Activated T-cell treated with anti-CD3 and anti-CD28 coated beads, Interleukin-2, amount 50 U/mL, for 4 hours (primary cell): Measurements from ENCODE around the gene ILRUN. TPM values are rescaled to one million over a fixed set of nuclear protein-coding genes. Genes with fewer than 3 reads are reported as not detected.
"Not testable (repeated sequence)": the region's sequence is repeated elsewhere in the genome, so short reads cannot be mapped to it uniquely, and the experiment has no call there.

ENCODE experiments used
- ATAC-seq, 2 donors: fragments of 200-7000 bp; cut with Tn5 transposase; one replicate each; pipeline ENCODE4 v1.10.0; 2021
- DNase-seq: peaks from one replicate; pipeline ENCODE4 v3.0.0-alpha.2; 2020
- H3K27me3 Mint-ChIP-seq: one replicate; pipeline ENCODE4 v1.8.0; 2021; ENCODE audit warnings: low read depth, mixed read lengths
- H3K36me3 Mint-ChIP-seq: one replicate; pipeline ENCODE4 v1.8.0; 2022; ENCODE audit warnings: mixed read lengths; ENCODE audit not compliant: insufficient read depth
- H3K4me1 Mint-ChIP-seq: one replicate; pipeline ENCODE4 v1.8.0; 2021; ENCODE audit warnings: low read depth, mixed read lengths
- H3K4me3 Mint-ChIP-seq: one replicate; pipeline ENCODE4 v1.8.0; 2021; ENCODE audit warnings: mild to moderate bottlenecking, moderate library complexity, mixed read lengths
- H3K9me3 Mint-ChIP-seq: one replicate; pipeline ENCODE4 v1.8.0; 2021; ENCODE audit warnings: mixed read lengths
- total RNA-seq, 3 donors: library from RNA; stranded (reverse); gene quantifications; one replicate each; pipeline ENCODE4 v1.2.1, GENCODE V29; 2021

The ILRUN gene
- total RNA-seq, result 10 to 100 TPM; 47.0 to 57.6 (median 53.4) TPM

DNA sequence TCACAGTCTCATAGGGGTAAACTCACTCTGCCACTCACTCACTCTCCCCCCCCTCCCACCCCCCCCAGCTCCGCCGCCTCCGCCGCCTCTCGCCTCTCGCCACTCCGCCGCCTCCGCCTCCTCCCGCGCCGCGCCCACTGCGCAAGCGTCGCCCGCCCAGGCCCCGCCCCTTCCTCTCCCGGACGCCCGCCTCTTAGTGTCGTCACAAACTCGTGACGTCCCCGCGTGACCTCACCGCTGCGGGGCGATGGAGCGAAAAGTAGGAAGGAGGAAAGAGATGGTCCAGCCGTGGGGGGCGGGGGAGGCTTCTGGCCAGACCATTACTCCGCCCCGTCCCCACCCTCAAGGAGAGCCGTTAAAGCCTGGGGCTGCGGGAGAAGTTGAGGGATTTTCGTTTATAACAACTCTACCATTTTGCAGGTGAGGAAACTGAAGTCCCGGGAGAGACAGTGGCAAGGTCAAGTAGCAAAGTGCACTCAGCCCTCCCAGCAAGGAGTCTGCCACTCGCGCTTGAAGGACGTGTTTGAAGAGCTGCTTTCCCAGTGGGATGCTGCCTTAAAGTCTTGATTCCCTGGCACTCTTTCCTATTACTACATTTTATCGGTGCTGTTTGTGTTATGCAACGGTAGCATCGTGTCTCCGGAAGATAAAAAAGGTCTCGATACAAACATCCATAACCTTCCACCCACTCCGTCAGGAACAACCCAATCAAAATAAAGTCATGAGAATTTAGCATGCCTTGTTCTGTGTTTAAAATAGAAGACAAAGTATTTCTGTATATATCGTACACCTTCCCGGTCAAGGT lies at the start of gene ILRUN:
ILRUN (minus strand) TSS at position 29 of the 805 bp plus-strand sequence. CDS start 164 bp downstream, outside the sequence.
- DNase-seq, result peak; percentile 97
- ATAC-seq, result peak; percentile 87

DNA sequence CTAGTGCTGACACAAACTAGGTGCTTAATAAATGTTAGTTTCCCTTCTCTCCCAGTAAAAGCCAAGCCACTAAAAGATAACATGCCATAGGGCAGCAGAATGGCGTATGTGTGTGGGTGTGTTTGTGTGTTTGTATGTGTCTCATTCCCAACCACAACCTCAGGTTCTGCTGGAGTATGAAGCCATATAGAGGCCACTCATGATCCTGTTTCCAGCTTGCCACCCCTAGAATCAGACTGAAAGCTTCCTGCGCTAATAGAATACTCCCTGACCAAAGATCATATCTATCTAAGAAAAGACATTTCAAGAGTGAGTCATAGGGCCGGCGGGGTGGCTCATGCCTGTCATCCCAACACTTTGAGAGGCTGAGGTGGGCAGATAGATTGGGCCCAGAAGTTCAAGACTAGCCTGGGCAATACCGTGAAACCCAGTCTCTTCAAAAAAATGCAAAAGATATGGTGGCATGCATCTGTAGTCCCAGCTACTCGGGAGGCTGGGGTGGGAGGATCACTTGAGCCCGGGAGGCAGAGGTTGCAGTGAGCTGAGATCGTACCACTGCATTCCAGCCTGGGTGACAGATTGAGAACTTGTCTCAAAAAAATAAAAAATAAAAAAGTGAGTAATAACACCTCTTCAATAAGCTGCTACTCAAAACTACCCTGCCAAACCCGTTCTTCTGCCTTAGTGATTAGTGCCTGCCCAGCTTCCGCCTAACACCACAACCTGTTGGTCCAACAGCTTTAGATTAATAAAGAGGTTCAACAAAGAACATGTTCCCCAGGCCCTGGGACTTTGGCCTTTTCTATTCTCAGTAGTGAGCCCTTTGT lies 48.9 kb upstream of the ILRUN start:
- no peak for DNase-seq
- no peaks in the 10 kb centered on the region for H3K9me3 Mint-ChIP-seq
- H3K4me1 Mint-ChIP-seq, result no peaks in the 10 kb centered on the region
- H3K27me3 Mint-ChIP-seq, result no peaks in the 10 kb centered on the region
- H3K4me3 Mint-ChIP-seq, result no peak overlapping the region
- no peaks in the 10 kb centered on the region for H3K36me3 Mint-ChIP-seq
- ATAC-seq, result peak in 1 of 2 donors; percentile 65

More for the DNA sequence above, at the start of gene ILRUN:
- H3K4me3 Mint-ChIP-seq, result peak within 1 kb of the TSS; percentile 98
- peaks cover 47% of the 10 kb centered on the region for H3K4me1 Mint-ChIP-seq
- no peaks in the 10 kb centered on the region for H3K9me3 Mint-ChIP-seq
- H3K27me3 Mint-ChIP-seq, result no peaks in the 10 kb centered on the region
- no peaks in the 10 kb centered on the region for H3K36me3 Mint-ChIP-seq

DNA sequence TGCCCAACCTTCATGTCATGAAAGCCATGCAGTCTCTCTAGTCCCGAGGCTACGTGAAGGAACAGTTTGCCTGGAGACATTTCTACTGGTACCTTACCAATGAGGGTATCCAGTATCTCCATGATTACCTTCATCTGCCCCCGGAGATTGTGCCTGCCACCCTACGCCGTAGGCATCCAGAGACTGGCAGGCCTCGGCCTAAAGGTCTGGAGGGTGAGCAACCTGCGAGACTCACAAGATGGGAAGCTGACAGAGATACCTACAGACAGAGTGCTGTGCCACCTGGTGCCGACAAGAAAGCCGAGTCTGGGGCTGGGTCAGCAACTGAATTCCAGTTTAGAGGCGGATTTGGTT lies 47.7 kb upstream of the ILRUN start:
- H3K27me3 Mint-ChIP-seq, H3K4me3 Mint-ChIP-seq, H3K36me3 Mint-ChIP-seq, ATAC-seq, DNase-seq, H3K4me1 Mint-ChIP-seq, H3K9me3 Mint-ChIP-seq: not testable (repeated sequence)

DNA sequence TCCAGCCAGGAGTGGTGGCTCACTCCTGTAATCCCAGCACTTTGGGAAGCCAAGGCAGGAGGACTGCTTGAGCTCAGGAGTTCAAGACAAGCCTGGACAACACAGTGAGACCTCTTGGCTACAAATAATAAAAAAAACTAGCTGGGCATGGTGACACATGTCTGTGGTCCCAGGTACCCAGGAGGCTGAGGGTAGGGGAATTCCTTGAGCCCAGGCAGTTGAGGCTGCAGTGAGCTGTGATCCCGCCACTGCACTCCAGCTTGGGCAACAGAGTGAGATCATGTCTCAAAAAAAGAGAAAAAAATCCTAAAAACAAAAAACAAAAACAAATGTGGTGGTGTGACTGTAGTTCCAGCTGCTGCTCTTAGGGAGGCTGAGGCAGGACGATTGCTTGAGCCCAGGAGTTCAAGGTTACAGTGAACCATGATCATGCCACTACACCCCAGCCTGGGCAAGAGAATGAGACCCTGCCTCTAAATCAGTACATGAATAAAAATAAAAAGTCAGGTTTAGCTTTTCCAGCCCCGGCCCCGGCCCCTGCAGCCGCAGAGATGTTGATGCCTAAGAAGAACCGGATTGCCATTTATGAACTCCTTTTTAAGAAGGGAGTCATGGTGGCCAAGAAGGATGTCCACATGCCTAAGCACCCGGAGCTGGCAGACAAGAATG lies 47.2 kb upstream of the ILRUN start:
- Mint-ChIP-seq H3K27me3 (no peaks in the 10 kb centered on the region), H3K4me1 (no peaks in the 10 kb centered on the region), H3K4me3 (no peak overlapping the region), H3K9me3 (no peaks in the 10 kb centered on the region), H3K36me3 (no peaks in the 10 kb centered on the region)
- DNase-seq (no peak), ATAC-seq (no peak)

DNA sequence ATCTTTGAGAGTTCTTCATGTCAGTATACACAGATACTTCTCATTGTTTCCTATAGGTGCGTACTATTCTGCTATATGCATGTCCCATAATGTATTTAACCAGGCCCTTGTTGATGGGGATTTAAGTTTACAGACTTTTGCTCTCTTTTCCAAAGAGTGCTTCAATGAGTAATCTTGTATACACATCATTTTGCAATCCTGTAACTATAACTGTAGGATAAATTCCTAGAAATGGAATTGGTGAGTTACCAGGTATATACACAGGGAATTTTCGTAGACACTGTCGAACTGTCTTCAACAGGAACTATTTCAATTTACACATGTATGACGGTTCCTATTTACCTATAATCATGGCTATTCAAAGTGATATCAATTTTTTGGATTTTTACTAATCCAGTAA lies 45.5 kb upstream of the ILRUN start:
- Mint-ChIP-seq H3K9me3 (no peaks in the 10 kb centered on the region), H3K4me1 (no peaks in the 10 kb centered on the region), H3K36me3 (no peaks in the 10 kb centered on the region), H3K27me3 (no peaks in the 10 kb centered on the region), H3K4me3 (no peak overlapping the region)
- ATAC-seq (no peak), DNase-seq (no peak)

DNA sequence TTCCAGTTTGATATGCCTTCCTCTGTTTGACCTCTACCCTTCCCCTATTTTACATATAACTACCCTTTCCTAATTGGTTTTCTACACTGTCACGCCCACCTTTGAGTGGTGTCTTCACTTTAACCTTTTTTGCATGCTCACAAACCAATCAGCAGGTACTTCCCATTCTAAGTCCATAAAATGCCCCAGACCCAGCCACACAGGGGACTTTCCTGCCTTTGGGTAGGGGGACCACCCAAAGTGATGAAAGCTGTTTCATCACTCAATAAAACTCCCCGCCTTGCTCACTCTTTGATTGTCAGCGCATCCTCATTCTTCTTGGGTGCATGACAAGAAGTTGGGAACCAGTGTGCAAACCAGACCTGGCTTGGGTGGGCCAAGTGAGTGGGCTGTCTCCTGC lies 40.3 kb upstream of the ILRUN start:
- no peaks in the 10 kb centered on the region for H3K4me1 Mint-ChIP-seq
- no peaks in the 10 kb centered on the region for H3K27me3 Mint-ChIP-seq
- H3K36me3 Mint-ChIP-seq, result no peaks in the 10 kb centered on the region
- no peak overlapping the region for H3K4me3 Mint-ChIP-seq
- no peak for ATAC-seq
- H3K9me3 Mint-ChIP-seq, result no peaks in the 10 kb centered on the region
- DNase-seq, result no peak

DNA sequence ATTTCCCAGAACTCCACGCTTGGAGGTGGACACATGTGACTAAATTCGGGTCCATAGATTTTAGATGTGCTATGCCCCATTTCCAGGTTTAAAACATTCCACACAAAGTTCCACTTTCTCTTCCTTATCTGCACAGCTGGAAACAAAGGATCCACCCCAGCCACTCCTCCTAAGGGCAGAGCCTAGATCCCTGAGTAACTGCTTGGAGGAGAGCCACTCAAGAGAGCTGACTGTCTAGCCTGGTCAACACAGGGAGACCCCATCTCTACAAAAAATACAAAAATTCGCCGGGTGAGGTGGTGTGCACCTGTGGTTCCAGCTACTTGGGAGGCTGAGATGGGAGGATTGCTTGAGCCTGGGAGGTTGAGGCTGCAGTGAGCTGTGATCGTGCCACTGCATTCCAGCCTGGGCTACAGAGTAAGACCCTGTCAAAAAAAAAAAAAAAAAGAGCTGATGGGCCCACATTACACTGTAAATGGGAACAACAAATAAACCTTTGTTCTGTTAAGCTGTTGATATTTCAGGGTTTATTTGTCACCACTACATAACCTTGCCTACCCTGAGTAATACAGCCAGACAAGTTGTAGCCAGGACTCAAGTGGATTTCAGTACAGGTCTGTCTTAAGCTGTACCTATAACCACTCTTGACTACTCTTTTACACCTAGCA lies 35.0 kb upstream of the ILRUN start:
- no peaks in the 10 kb centered on the region for H3K9me3 Mint-ChIP-seq
- H3K36me3 Mint-ChIP-seq, result no peaks in the 10 kb centered on the region
- ATAC-seq, result no peak
- no peak for DNase-seq
- no peaks in the 10 kb centered on the region for H3K27me3 Mint-ChIP-seq
- no peak overlapping the region for H3K4me3 Mint-ChIP-seq
- no peaks in the 10 kb centered on the region for H3K4me1 Mint-ChIP-seq

DNA sequence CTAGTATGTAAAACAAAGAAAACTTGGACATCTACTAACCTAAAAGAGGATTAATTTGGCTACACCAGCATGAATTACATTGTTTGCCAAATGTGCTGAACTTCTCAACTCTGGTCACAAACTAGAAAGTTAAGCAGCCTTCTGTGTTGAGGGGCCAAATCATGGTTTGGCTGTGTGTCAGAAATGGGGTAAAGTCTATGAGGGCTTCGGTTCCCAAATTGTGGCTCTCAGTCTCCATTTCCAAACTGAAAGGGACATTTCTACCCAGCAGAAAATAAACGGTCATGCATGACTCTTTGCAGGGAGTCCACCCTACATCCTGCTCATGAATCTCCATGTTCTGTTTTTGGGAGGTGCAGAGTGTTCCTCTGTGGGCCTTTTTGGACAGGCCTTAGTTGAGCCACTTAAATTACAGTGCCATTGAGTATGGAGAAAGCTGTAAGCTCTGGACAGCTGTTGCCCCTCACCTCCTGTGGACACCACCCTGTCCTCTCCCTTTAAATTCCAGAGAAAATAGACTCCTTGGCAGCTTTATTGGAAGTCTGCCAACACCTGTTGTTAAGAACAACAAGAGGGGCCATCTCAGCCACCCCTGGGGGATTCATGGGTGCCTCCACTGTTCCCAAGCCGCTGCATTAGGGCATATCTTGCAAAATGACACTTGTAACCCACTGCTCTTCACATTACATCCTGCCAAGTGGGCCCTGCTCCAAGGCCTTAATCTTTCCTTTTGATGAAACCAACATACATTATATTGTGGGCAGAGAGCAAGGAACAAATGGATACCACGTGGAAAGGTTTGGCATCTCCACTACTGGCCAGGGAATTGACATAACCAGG lies 33.3 kb upstream of the ILRUN start:
- DNase-seq (no peak), ATAC-seq (no peak)
- Mint-ChIP-seq H3K27me3 (no peaks in the 10 kb centered on the region), H3K36me3 (peaks cover 2% of the 10 kb centered on the region), H3K4me1 (no peaks in the 10 kb centered on the region), H3K9me3 (peaks cover 4% of the 10 kb centered on the region), H3K4me3 (no peak overlapping the region)

DNA sequence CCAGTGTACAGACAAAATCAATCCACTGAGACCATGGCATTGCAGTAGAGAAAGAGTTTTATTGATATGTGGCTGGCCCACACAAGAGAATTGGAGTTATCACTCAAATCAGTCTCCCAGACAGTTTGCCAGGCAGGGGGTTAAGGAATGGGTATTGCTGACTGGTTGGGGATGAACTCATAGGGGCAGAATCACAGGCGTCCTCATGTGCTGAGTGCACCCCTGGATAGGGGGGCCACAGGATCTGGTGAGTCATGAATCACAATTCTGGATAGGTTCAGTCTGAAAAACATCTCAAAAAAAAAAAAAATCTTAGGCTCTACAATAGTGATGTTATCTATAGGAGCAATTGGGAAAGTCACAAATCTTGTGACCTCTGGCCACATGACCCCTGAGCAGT lies 29.5 kb upstream of the ILRUN start:
- H3K9me3 Mint-ChIP-seq, result peaks cover 4% of the 10 kb centered on the region
- ATAC-seq, result no peak
- peaks cover 2% of the 10 kb centered on the region for H3K36me3 Mint-ChIP-seq
- no peaks in the 10 kb centered on the region for H3K27me3 Mint-ChIP-seq
- no peak for DNase-seq
- no peaks in the 10 kb centered on the region for H3K4me1 Mint-ChIP-seq
- H3K4me3 Mint-ChIP-seq, result no peak overlapping the region

DNA sequence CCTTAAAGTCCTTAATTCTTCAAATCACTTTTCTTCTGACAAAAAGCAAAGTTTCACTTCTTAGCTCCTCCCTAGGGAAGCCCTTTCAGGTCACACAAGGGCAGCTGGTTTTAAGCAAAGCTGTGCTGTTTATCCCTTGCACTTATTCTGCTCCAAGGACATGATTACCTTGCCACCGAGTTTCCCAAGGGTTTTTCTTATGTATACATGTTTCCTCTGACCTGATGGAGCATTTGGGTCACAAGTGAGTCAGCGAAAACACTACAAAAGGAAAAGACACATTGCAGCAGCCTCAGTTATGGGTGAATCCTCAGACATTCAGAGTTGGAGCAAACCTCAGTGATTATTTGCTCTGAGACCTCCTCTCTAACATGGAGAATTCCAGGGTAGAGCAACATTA lies 26.6 kb upstream of the ILRUN start:
- no peaks in the 10 kb centered on the region for H3K27me3 Mint-ChIP-seq
- peaks cover 4% of the 10 kb centered on the region for H3K9me3 Mint-ChIP-seq
- DNase-seq (no peak), ATAC-seq (no peak)
- H3K4me1 Mint-ChIP-seq, result no peaks in the 10 kb centered on the region
- H3K36me3 Mint-ChIP-seq, result peaks cover 2% of the 10 kb centered on the region
- no peak overlapping the region for H3K4me3 Mint-ChIP-seq

DNA sequence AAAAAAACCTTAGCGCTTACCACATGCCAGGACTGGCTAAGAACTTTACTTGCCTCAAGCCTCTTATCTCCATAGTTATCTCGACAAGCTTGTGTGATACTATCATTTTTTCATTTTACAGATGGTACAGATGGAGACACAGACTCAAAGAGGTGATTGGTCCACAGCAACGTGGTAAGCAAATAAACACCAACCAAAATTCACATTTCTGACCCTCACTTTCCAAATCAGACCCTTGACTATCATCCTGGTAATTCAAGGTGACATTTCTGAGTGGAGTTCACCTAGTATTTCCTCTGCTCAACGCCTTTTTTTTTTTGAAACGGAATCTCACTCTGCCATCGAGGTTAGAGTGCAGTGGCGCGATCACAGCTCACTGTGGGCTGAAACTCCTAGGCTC lies 25.9 kb upstream of the ILRUN start:
- H3K9me3 Mint-ChIP-seq, result peaks cover 4% of the 10 kb centered on the region
- DNase-seq (no peak), ATAC-seq (no peak)
- peaks cover 2% of the 10 kb centered on the region for H3K36me3 Mint-ChIP-seq
- H3K4me1 Mint-ChIP-seq, result no peaks in the 10 kb centered on the region
- H3K27me3 Mint-ChIP-seq, result no peaks in the 10 kb centered on the region
- H3K4me3 Mint-ChIP-seq, result no peak overlapping the region

DNA sequence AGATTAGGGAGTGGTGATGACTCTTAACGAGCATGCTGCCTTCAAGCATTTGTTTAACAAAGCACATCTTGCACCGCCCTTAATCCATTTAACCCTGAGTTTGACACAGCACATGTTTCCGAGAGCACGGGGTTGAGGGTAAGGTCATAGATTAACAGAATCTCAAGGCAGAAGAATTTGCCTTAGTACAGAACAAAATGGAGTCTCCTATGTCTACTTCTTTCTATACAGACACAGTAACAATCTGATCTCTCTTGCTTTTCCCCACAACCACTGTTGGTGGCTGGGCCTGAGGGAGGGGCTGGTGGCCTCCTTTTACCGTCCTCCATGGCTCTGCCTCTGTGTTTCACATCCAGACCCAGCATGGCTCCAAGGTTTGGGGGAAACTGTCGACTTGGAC lies 23.6 kb upstream of the ILRUN start:
- not testable (repeated sequence) for DNase-seq, H3K4me3 Mint-ChIP-seq, H3K36me3 Mint-ChIP-seq, H3K27me3 Mint-ChIP-seq, H3K4me1 Mint-ChIP-seq, H3K9me3 Mint-ChIP-seq, ATAC-seq

DNA sequence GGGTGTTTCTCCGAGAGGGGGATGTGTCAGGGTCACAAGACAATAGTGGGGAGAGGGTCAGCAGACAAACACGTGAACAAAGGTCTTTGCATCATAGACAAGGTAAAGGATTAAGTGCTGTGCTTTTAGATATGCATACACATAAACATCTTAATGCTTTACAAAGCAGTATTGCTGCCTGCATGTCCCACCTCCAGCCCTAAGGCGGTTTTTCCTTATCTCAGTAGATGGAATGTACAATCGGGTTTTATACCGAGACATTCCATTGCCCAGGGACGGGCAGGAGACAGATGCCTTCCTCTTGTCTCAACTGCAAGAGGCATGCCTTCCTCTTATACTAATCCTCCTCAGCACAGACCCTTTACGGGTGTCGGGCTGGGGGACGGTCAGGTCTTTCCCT lies 23.1 kb upstream of the ILRUN start:
- not testable (repeated sequence) for ATAC-seq, H3K9me3 Mint-ChIP-seq, H3K4me1 Mint-ChIP-seq, H3K4me3 Mint-ChIP-seq, H3K27me3 Mint-ChIP-seq, H3K36me3 Mint-ChIP-seq, DNase-seq
